Measurements from ENCODE around the gene NT5C2.

- TF ChIP-seq CTCF (IDR thresholded peaks at IDR 0.05): no peak
- TF ChIP-seq ELF4 (CRISPR knock-in tag; IDR thresholded peaks at IDR 0.05; ENCODE audit: low read depth): no peak
- TF ChIP-seq AFF4 (CRISPR knock-in tag; IDR thresholded peaks at IDR 0.05; ENCODE audit: borderline replicate concordance): no peak
- TF ChIP-seq PREB (CRISPR knock-in tag; IDR thresholded peaks at IDR 0.05; ENCODE audit: borderline replicate concordance): no peak
- TF ChIP-seq TCF7 (CRISPR knock-in tag; IDR thresholded peaks at IDR 0.05; ENCODE audit: low read depth): no peak
- no peak for TF ChIP-seq ZNF232 (CRISPR knock-in tag; IDR thresholded peaks at IDR 0.05)
- no peak for TF ChIP-seq STAT6 (CRISPR knock-in tag; conservative IDR thresholded peaks at IDR 0.05; ENCODE audit: low read depth)
- TF ChIP-seq MLX (CRISPR knock-in tag; IDR thresholded peaks at IDR 0.05): no peak
These were observed 10.4 kb upstream of the NT5C2 start for GRCh38 chr10:103203466-103203865.
